GM12875 (cell line): ENCODE measurements around the gene ROBO3.

ENCODE experiments used
- H3K4me3 ChIP-seq: one replicate; pipeline ENCODE4 v1.5.1; 2011; ENCODE audit warnings: low read depth, low read length, control low read depth
- CTCF ChIP-seq: IDR thresholded peaks from 2 replicates; pipeline ENCODE4 v1.5.1; 2011; ENCODE audit warnings: low read depth, mild to moderate bottlenecking, control low read depth, inconsistent platforms, low read length, moderate library complexity, borderline replicate concordance; ENCODE audit not compliant: insufficient read depth

The ROBO3 gene

GRCh38 chr11:124839128-124839971 is 25.9 kb upstream of the ROBO3 start:
- H3K4me3 ChIP-seq, result no peak overlapping the region
- no peak for TF ChIP-seq CTCF

DNA sequence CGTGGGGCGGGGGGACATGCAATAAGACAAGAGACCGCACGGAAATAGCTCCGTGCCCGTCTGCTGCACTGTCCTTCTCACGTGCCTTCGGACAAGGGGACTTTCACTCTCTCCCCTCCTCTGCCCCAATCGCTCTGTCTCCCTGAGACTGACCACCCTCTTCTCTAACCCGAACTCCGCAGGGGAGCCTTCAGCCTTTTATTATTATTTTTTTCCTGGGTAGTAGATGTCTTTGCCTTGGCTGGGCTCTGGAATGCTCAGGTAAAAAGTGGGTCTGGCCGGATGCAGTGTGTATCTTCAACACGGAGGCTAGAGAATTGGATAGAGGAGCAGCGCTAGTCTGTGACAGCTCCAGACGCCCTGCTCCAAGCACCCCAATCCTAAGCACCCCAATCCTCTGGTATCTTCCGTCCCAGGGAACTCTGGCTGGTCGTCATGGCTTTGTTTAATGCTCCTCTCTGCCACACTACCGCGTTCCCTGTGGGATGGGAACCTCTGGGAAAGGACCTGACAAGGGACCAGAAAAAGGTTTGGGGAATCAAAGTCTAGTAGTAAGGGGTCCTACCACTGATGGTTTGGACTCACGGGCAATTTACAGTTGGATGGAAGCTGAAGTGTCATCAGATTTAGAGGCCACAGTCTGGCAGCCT is 25.1 kb upstream of the ROBO3 start:
- TF ChIP-seq CTCF, result no peak
- H3K4me3 ChIP-seq, result no peak overlapping the region

DNA sequence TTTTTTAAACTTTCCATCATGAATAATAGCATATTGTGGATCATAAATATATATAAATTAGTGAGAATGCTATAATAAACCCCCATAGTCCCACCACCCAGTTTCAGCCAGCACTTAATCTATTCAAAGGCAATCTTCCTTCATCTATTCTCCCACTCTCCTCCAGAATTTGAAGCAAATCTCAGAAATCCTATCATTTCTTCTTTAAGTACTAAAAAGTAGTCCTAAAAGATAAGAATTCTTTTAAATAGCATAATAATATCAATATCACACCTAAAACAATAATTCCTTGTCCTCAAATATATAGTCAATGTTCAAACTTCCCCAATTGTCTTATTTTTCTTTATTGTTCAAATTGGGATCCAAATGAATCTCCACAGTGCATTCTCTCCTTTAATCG is 24.6 kb upstream of the ROBO3 start:
- no peak for TF ChIP-seq CTCF
- H3K4me3 ChIP-seq, result no peak overlapping the region

DNA sequence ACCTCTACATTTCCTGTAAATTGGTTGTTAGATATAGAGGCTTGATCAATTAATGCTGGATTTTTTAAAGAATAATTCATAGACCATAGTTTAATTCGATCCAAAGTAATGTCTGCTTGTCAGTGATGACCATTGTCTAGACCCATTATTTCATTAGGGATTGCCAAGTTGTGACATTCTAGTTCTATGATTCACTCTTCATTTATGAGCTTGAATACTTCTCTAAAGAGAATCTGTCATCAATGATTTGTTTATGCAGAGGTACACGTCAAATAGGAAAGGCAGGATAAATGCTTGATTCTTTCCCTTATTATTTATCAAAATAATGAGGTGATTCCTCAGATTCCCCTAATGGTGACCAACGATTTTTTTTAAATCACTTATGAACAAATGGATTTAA is 24.0 kb upstream of the ROBO3 start:
- no peak for TF ChIP-seq CTCF
- H3K4me3 ChIP-seq, result no peak overlapping the region

DNA sequence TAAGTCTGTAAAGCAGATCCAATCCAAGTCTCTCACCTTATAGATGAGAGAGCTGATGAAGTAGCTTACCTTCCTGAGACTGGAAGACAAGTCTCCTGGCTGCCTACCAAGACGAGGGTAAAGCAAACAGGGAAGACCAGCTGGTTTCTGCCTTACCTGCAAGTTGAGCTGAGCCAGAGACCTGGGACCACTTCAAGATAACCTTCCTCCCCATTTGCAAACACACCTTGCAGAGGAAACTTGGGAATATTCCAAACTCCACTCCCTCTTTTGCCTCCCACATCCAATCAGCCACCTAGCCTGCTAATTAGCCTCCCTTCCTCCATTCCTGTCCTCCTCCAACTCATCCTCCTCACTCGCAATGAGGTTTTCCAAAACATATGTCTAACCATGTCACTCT is 23.4 kb upstream of the ROBO3 start:
- TF ChIP-seq CTCF, result no peak
- no peak overlapping the region for H3K4me3 ChIP-seq

- H3K4me3 ChIP-seq, result no peak overlapping the region
- no peak for TF ChIP-seq CTCF
Observed at GRCh38 chr11:124842305-124842704, 22.9 kb upstream of the ROBO3 start.

DNA sequence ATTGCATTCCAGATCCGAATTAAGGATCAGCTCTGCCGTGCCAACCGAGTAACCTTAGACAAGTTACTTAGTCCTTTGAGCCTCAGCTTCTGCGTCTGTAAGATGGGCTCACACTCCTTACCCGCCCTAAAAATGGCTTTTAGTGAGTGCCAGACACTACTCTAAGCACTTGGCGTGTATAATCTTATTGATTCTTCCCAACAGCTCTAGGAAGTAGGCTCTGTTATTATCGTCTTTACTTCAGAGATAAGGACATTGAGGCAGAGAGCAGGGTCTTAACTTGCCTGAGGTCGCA is 21.7 kb upstream of the ROBO3 start:
- no peak overlapping the region for H3K4me3 ChIP-seq
- TF ChIP-seq CTCF, result no peak
